ENCODE measurements around the gene RNASET2. TPM values are rescaled to one million over a fixed set of nuclear protein-coding genes. Genes with fewer than 3 reads are reported as not detected.

The RNASET2 gene
- polyA plus RNA-seq, 1 experiment, result 28.0 TPM

GRCh38 chr6:166938150-166938549, 18.2 kb downstream of the RNASET2 start:
- CTCF ChIA-PET, result no interaction called here
- POLR2A ChIA-PET, result no interaction called here
- Histone ChIP-seq H3K27me3 (ENCODE audit: control insufficient read depth, insufficient read depth, low read length) (no peaks in the 10 kb centered on the region), H3K9me3 (ENCODE audit: control insufficient read depth, insufficient read depth, low read length) (no peaks in the 10 kb centered on the region), H3K4me3 (ENCODE audit: low read depth, low read length) (no peak overlapping the region), H3K27ac (ENCODE audit: low read depth, low read length) (no peak overlapping the region)
- no peak for TF ChIP-seq CTCF (IDR thresholded peaks at IDR 0.05; ENCODE audit: low read depth, low read length)
- DNase-seq (ENCODE audit: low read depth, low spot score), result no peak

GRCh38 chr6:166937746-166938145, 18.6 kb downstream of the RNASET2 start:
- Histone ChIP-seq H3K9me3 (ENCODE audit: control insufficient read depth, insufficient read depth, low read length) (no peaks in the 10 kb centered on the region), H3K27me3 (ENCODE audit: control insufficient read depth, insufficient read depth, low read length) (no peaks in the 10 kb centered on the region), H3K4me3 (ENCODE audit: low read depth, low read length) (no peak overlapping the region), H3K27ac (ENCODE audit: low read depth, low read length) (no peak overlapping the region)
- no peak for TF ChIP-seq CTCF (IDR thresholded peaks at IDR 0.05; ENCODE audit: low read depth, low read length)
- no peak for DNase-seq (ENCODE audit: low read depth, low spot score)
- POLR2A ChIA-PET, result no interaction called here
- CTCF ChIA-PET, result no interaction called here

- Histone ChIP-seq H3K9me3 (ENCODE audit: control insufficient read depth, insufficient read depth, low read length) (no peaks in the 10 kb centered on the region), H3K27ac (ENCODE audit: low read depth, low read length) (no peak overlapping the region), H3K4me3 (ENCODE audit: low read depth, low read length) (no peak overlapping the region), H3K27me3 (ENCODE audit: control insufficient read depth, insufficient read depth, low read length) (no peaks in the 10 kb centered on the region)
- ChIA-PET POLR2A (interaction anchor here (0.6 kb wide), 1 partner anchor 18 kb away, joined by 3 read pairs; no protein-coding TSS in a partner anchor), CTCF (no interaction called here)
- no peak for TF ChIP-seq CTCF (IDR thresholded peaks at IDR 0.05; ENCODE audit: low read depth, low read length)
- no peak for DNase-seq (ENCODE audit: low read depth, low spot score)
These were observed 20.1 kb downstream of the RNASET2 start for GRCh38 chr6:166936079-166936787.

- Histone ChIP-seq H3K4me3 (ENCODE audit: low read depth, low read length) (no peak overlapping the region), H3K27ac (ENCODE audit: low read depth, low read length) (no peak overlapping the region), H3K27me3 (ENCODE audit: control insufficient read depth, insufficient read depth, low read length) (no peaks in the 10 kb centered on the region), H3K9me3 (ENCODE audit: control insufficient read depth, insufficient read depth, low read length) (no peaks in the 10 kb centered on the region)
- ChIA-PET POLR2A (interaction anchor here (0.6 kb wide), 1 partner anchor 17 kb away, joined by 3 read pairs; no protein-coding TSS in a partner anchor), CTCF (no interaction called here)
- TF ChIP-seq CTCF (IDR thresholded peaks at IDR 0.05; ENCODE audit: low read depth, low read length), result no peak
- no peak for DNase-seq (ENCODE audit: low read depth, low spot score)
These were observed 21.0 kb downstream of the RNASET2 start for GRCh38 chr6:166935353-166935752.

GRCh38 chr6:166934174-166934573, 22.2 kb downstream of the RNASET2 start:
- Histone ChIP-seq H3K4me3 (ENCODE audit: low read depth, low read length) (no peak overlapping the region), H3K27ac (ENCODE audit: low read depth, low read length) (no peak overlapping the region), H3K9me3 (ENCODE audit: control insufficient read depth, insufficient read depth, low read length) (no peaks in the 10 kb centered on the region), H3K27me3 (ENCODE audit: control insufficient read depth, insufficient read depth, low read length) (no peaks in the 10 kb centered on the region)
- no peak for DNase-seq (ENCODE audit: low read depth, low spot score)
- no peak for TF ChIP-seq CTCF (IDR thresholded peaks at IDR 0.05; ENCODE audit: low read depth, low read length)
- ChIA-PET POLR2A (no interaction called here), CTCF (no interaction called here)
